Cardiac fibroblast (primary cell): ENCODE results near the gene AP1S3.

Experiments used
- DNase-seq, 2 donors: peaks; one replicate each; pipeline versions ENCODE4 v3.0.0 to v3.0.0-alpha.2; 2010; ENCODE audit warnings: low read depth in 2 of 2
- H3K4me3 ChIP-seq, 2 donors: replicated peaks in 1 of 2; 1 replicate in 1 of 2; 2 replicates in 1 of 2; pipeline ENCODE4 v1.5.1; 2011; ENCODE audit warnings: low read depth in 2 of 2, low read length in 2 of 2, mild to moderate bottlenecking in 2 of 2, moderate library complexity in 1 of 2
- TF ChIP-seq, protein P1 (sequence below): IDR thresholded peaks from one replicate; pipeline ENCODE4 v1.5.1; 2011; ENCODE audit warnings: low read depth, mild to moderate bottlenecking, low read length, inconsistent platforms

Gene AP1S3

DNA sequence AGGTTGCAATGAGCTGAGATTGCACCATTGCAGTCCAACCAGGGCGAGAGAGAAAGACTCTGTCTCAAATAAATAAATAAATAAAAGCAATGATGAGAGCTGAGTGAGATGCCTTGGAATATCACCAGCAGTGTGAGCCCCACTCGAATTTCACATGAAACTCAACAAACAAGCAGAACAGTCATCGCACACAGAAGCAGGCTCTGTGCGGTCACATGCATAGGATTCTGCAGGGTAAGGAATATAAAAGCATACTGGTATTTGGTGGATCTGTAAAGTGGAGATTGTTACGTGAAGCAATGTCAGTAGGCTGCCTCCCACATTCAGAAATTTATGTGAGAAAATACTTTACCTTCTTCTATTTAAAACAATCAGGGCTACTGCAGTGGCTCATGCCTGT lies 18.0 kb upstream of the AP1S3 start:
- TF ChIP-seq, protein P1, sequence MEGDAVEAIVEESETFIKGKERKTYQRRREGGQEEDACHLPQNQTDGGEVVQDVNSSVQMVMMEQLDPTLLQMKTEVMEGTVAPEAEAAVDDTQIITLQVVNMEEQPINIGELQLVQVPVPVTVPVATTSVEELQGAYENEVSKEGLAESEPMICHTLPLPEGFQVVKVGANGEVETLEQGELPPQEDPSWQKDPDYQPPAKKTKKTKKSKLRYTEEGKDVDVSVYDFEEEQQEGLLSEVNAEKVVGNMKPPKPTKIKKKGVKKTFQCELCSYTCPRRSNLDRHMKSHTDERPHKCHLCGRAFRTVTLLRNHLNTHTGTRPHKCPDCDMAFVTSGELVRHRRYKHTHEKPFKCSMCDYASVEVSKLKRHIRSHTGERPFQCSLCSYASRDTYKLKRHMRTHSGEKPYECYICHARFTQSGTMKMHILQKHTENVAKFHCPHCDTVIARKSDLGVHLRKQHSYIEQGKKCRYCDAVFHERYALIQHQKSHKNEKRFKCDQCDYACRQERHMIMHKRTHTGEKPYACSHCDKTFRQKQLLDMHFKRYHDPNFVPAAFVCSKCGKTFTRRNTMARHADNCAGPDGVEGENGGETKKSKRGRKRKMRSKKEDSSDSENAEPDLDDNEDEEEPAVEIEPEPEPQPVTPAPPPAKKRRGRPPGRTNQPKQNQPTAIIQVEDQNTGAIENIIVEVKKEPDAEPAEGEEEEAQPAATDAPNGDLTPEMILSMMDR = no peak
- DNase-seq = peak in 1 of 2 donors; percentile 56

DNA sequence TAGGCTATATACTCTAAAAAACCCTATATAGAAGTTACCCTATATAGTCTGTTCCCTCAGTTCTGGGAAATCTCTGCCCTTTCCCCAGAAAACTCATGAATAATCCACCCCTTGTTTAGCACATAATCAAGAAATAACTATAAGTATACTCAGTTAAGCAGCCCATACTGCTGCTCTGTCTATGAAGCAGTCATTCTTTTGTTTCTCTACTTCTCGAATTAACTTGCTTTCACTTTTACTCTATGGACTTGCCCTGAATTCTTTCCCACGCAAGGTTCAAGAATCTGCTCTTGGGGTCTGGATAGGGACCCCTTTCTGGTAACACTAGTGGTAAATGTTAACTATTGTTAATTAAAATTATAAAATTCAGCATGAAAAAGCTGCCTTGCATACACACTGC lies 17.4 kb upstream of the AP1S3 start:
- TF ChIP-seq, protein P1 = no peak
- H3K4me3 ChIP-seq = no peak overlapping the region
- DNase-seq = no peak

More for the DNA sequence above, 18.0 kb upstream of the AP1S3 start:
- no peak overlapping the region for H3K4me3 ChIP-seq

DNA sequence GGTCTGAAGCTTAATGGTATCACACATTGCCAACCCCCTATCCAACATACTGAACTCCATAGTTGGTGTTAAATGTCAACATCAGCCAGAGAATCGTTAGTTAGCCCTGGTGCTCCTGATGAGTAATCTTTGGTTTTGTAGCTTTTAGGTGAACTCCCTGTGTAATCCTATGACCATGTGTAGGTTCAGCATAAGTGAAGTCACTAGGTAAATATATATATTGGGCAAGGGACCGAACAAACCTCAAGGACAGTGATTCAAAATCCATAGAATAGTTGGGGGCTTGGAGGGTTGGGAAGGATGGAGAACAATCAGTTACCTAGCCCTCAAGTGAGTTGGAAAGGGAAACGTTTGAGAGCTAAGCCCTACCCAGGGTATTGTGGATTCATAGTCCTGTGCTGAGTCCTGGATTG lies 16.0 kb upstream of the AP1S3 start:
- TF ChIP-seq, protein P1 = no peak
- H3K4me3 ChIP-seq = no peak overlapping the region
- peak in 1 of 2 donors; percentile 50 for DNase-seq

DNA sequence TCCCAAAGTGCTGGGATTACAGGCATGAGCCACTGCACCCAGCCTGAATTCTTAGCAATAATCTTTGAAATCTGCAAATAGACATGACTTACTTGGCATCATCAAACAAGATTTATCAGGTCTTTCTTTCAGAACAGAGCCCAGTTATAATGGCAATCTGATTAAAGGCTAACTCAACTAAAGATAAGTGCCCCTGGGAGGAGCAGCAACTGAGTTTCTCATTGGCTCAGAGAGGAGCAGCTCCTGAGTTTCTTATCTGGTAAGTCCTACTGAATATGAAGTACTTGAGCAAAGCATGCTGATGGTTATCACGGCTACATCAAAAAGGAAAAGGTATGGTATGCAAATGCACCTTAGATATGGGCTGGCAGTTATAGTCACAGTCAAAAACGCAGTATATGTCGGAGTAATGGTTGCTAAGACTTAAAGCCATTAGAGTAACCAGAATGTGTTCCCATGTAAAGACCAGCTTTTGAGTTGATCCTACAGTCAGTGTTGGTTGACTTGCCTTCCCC lies 15.0 kb upstream of the AP1S3 start:
- TF ChIP-seq, protein P1 = no peak
- H3K4me3 ChIP-seq = no peak overlapping the region
- no peak for DNase-seq

DNA sequence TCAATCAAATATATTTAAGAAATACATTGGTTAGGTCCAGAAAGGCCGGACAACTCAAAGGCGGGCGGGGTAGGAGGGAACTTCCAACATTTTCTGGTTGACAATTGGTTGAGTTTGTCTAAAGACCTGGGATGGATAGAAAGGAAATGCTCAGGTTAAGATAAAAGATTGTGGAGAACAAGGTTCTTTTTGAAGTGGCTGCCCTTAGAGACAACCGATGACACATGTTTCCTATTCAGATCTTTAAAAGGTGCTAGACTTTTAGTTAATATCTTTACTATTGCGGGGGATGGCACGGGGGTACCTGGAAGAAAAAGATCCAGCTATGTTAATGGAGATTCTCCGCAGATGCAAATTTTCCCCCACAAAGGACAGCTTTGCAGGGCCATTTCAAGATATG lies 10.0 kb upstream of the AP1S3 start:
- no peak for DNase-seq
- TF ChIP-seq, protein P1 = no peak
- H3K4me3 ChIP-seq = no peak overlapping the region

DNA sequence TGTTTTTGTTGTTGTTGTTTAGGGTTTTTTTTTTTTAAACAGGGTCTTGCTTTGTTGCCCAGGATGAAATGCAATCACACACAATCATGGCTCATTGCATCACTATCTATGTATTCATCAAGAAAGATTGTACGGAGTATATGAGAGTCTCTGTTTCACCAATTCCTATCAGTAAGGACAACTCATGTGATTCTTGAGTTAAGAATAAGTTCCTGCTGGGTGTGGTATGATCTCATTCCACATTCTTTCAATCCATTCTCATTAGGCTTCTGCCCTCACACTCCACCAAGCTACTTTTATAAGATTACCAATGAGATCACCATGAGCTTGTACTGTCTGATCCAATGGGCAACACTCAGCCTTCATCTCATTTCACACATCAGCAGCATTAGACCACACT lies 9.1 kb upstream of the AP1S3 start:
- TF ChIP-seq, protein P1 = no peak
- peak; percentile 58 to 90 for DNase-seq
- no peak overlapping the region for H3K4me3 ChIP-seq
